Ovary (tissue), 3 donors: Measurements from ENCODE around the gene HRAS.

Source experiments
- EP300 ChIP-seq: sonication (generic); formaldehyde crosslinking; IDR thresholded peaks from one replicate; pipeline ENCODE4 v1.6.1; 2017; ENCODE audit warnings: antibody characterized with exemption
- POLR2A ChIP-seq: fragments of 450-650 bp; IDR thresholded peaks from one replicate; pipeline ENCODE4 v1.6.1; 2017; ENCODE audit warnings: antibody characterized with exemption, mild to moderate bottlenecking, moderate library complexity
- TF ChIP-seq, protein P1 (sequence below), 3 donors: fragments of 450-650 bp in 2 of 3; fragments of 200-600 bp in 1 of 3; IDR thresholded peaks; one replicate each; pipeline versions ENCODE4 v1.5.1 to v1.8.0; 2016 to 2022; ENCODE audit warnings: antibody characterized with exemption in 3 of 3, mild to moderate bottlenecking in 1 of 3
- donor health status: DM: no; HTN: no; CAD: no.

GRCh38 chr11:565921-566509 is 30.6 kb upstream of the HRAS start:
- TF ChIP-seq, protein P1, sequence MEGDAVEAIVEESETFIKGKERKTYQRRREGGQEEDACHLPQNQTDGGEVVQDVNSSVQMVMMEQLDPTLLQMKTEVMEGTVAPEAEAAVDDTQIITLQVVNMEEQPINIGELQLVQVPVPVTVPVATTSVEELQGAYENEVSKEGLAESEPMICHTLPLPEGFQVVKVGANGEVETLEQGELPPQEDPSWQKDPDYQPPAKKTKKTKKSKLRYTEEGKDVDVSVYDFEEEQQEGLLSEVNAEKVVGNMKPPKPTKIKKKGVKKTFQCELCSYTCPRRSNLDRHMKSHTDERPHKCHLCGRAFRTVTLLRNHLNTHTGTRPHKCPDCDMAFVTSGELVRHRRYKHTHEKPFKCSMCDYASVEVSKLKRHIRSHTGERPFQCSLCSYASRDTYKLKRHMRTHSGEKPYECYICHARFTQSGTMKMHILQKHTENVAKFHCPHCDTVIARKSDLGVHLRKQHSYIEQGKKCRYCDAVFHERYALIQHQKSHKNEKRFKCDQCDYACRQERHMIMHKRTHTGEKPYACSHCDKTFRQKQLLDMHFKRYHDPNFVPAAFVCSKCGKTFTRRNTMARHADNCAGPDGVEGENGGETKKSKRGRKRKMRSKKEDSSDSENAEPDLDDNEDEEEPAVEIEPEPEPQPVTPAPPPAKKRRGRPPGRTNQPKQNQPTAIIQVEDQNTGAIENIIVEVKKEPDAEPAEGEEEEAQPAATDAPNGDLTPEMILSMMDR (IDR thresholded peaks at IDR 0.05): no peak
- TF ChIP-seq POLR2A (no peak), EP300 (no peak)
